Measurements from ENCODE around the gene CNTNAP2. TPM values are rescaled to one million over a fixed set of nuclear protein-coding genes. Genes with fewer than 3 reads are reported as not detected.
"Not testable (repeated sequence)": the region's sequence is repeated elsewhere in the genome, so short reads cannot be mapped to it uniquely, and the experiment has no call there.

Gene CNTNAP2
- total and polyA plus RNA-seq, 12 donors, result 0.07 to 0.77 (median 0.24) TPM

DNA sequence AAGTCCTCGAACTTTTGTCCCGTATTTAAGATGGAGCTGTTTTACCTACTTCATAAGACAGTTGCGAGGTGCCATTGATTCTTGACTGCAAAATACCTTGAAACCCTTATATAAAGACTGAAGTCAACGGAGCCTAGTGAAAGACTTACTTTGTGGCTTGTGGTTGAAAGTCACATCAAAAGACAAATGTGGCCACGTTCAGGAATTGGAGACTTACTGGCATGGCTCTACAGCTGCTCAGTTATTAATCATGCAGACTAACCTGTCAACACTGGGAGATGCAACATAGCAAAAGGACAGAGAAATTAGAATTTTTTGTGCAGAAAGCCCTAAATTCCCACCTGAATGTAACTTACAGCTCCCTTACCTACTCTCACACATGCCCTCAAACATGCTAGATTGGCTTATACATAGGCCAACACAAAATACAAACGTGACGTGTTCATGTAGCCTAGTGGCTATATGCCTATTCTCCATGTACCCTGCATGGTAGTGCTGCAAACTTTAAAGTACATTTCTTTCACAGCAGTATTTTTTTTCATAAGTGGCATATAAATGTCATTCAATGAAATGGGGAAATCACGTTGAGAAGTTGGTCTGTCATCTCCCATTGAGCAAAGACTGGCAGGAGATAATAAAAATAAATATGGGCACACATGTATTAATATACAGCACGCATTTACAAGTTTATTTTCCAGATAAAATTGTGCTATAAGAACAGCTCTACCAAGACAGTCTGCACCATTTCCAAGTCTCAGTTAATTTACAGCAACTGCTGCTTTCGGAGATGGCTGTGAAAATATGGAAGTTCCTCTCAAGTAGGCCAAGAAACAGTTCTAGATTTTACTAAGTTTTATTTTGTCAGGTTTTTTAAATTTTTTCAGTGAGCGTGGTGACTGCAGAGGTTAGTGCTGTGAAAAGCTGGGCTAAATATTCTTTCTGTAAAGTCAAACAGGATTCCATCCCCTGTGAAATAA lies 2303.5 kb downstream of the CNTNAP2 start:
- no peaks in the 10 kb centered on the region for H3K36me3 ChIP-seq
- peaks cover 0 to 13% (median 4%) of the 10 kb centered on the region in 7 donors for H3K27me3 ChIP-seq
- no peaks in the 10 kb centered on the region for H3K4me1 ChIP-seq
- 82% methylated on average over 11 of the region's 11 CpGs for WGBS, 2 donors
- no peak overlapping the region for H3K27ac ChIP-seq
- intact Hi-C loops (cut with DNase I), result no loop called here
- TF ChIP-seq, protein P1, sequence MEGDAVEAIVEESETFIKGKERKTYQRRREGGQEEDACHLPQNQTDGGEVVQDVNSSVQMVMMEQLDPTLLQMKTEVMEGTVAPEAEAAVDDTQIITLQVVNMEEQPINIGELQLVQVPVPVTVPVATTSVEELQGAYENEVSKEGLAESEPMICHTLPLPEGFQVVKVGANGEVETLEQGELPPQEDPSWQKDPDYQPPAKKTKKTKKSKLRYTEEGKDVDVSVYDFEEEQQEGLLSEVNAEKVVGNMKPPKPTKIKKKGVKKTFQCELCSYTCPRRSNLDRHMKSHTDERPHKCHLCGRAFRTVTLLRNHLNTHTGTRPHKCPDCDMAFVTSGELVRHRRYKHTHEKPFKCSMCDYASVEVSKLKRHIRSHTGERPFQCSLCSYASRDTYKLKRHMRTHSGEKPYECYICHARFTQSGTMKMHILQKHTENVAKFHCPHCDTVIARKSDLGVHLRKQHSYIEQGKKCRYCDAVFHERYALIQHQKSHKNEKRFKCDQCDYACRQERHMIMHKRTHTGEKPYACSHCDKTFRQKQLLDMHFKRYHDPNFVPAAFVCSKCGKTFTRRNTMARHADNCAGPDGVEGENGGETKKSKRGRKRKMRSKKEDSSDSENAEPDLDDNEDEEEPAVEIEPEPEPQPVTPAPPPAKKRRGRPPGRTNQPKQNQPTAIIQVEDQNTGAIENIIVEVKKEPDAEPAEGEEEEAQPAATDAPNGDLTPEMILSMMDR (IDR thresholded peaks at IDR 0.05), result no peak
- no peak for ATAC-seq
- H3K4me3 ChIP-seq, result no peak overlapping the region
- no peak for DNase-seq
- H3K9me3 ChIP-seq, result no peaks in the 10 kb centered on the region

DNA sequence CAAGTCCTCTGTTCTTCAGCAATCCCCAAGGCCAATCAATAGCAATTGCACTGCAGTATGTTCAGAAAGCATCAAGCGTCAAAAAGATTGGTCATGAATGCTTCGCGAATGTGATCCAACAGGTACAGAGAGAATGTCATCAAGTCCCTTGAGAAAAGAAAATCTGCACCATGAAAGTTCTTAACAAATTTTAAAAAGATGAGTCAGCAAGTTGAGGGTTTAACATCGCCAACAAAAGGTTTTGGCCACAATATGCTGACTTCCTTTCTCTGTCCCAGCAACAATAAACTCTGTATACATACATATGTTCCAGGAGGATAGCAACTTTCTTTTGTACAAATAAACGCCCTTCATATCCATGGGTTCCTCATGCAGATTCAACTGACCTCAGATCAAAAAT lies 2305.4 kb downstream of the CNTNAP2 start:
- intact Hi-C loops (cut with DNase I), result no loop called here
- Histone ChIP-seq H3K36me3 (no peaks in the 10 kb centered on the region), H3K4me1 (no peaks in the 10 kb centered on the region), H3K27ac (no peak overlapping the region), H3K9me3 (no peaks in the 10 kb centered on the region), H3K27me3 (peaks cover 0 to 12% (median under 1%) of the 10 kb centered on the region in 7 donors), H3K4me3 (no peak overlapping the region)
- TF ChIP-seq, protein P1 (IDR thresholded peaks at IDR 0.05), result no peak
- no peak for ATAC-seq
- no peak for DNase-seq
- WGBS, 2 donors, result 89 to 93% methylated on average over 5 of the region's 5 CpGs

DNA sequence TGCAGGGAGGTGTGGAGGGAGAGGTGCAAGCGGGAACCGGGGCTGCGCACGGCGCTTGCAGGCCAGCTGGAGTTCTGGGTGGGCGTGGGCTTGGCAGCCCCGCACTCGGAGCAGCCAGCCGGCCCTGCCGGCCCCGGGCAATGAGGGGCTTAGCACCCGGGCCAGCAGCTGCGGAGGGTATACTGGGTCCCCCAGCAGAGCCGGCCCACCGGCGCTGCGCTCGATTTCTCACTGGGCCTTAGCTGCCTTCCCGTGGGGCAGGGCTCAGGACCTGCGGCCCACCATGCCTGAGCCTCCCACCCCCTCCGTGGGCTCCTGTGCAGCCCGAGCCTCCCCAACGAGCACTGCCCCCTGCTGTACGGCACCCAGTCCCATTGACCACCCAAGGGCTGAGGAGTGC lies 2309.8 kb downstream of the CNTNAP2 start:
- H3K4me1 ChIP-seq; H3K27ac ChIP-seq; H3K36me3 ChIP-seq; H3K9me3 ChIP-seq; ATAC-seq; DNase-seq; intact Hi-C loops (cut with DNase I); H3K4me3 ChIP-seq: not testable (repeated sequence)
- H3K27me3 ChIP-seq, result peaks cover 0 to 12% (median 0%) of the 10 kb centered on the region in 7 donors
- 89 to 95% methylated on average over 23 to 24 of the region's 24 CpGs for WGBS, 2 donors

DNA sequence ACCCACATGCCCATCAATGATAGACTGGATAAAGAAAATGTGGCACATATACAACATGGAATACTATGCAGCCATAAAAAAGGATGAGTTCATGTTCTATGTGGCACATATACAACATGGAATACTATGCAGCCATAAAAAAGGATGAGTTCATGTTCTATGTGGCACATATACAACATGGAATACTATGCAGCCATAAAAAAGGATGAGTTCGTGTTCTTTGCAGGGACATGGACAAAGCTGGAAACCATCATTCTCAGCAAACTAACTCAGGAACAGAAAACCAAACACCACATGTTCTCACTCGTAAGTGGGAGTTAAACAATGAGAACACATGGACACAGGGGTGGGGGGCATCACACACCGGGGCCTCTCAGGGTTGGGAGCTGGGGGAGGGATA lies 2314.1 kb downstream of the CNTNAP2 start:
- H3K9me3 ChIP-seq; H3K4me3 ChIP-seq; ATAC-seq; H3K4me1 ChIP-seq; DNase-seq; H3K27ac ChIP-seq; intact Hi-C loops (cut with DNase I); H3K36me3 ChIP-seq; H3K27me3 ChIP-seq: not testable (repeated sequence)
- WGBS, 2 donors, result 93 to 96% methylated on average over 3 of the region's 3 CpGs

DNA sequence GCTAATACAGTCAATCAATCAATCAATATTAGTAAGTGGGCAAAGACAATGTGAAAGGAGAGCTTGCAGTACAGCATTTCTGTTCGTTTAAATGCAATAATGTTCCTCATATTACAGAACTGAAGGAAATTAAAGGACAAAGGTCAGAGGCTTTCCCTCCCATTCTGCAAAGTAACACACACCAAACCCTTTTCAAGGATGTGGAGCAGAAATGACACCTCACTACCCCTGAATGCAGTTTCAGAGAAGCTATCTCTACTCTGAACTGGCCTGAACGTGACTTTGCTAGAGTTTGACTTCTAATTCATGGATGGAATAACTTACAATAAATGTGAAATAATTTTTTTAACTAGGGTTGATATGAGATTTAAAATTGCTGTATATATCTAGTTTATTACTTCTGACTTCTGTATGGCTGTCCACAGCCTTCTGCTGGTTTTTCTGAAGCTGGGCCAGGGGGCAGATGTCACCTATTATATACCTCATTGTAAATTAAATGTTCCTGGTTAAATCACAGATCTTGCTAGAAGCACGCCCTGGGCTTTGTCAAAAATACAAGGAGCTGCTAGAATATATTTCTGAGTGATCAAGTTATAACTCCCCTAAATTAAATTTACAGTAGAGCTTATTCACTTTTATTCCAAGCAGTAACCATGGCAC lies 2317.1 kb downstream of the CNTNAP2 start:
- ATAC-seq (no peak), DNase-seq (no peak)
- TF ChIP-seq, protein P1 (IDR thresholded peaks at IDR 0.05), result no peak
- H3K4me1 ChIP-seq, result no peaks in the 10 kb centered on the region
- no peak overlapping the region for H3K4me3 ChIP-seq
- H3K36me3 ChIP-seq, result no peaks in the 10 kb centered on the region
- H3K9me3 ChIP-seq, result peaks cover 0 to 14% (median 0%) of the 10 kb centered on the region in 11 donors
- intact Hi-C loops (cut with DNase I), result no loop called here
- 56 to 66% methylated on average over 3 of the region's 3 CpGs for WGBS, 2 donors
- H3K27ac ChIP-seq, result no peak overlapping the region
- peaks cover 0 to 4% (median 0%) of the 10 kb centered on the region in 7 donors for H3K27me3 ChIP-seq

All from heart right ventricle (tissue), 16 donors.